Upper lobe of right lung (tissue), 1 donor: ENCODE data around the gene BCL2L15. TPM values are rescaled to one million over a fixed set of nuclear protein-coding genes. Genes with fewer than 3 reads are reported as not detected.
A peak's percentile ranks its signal among the peaks of the same experiment; 100 is the strongest.

Experiments
- ATAC-seq: fragments of 200-7000 bp; cut with Tn5 transposase; one replicate; pipeline ENCODE4 v1.9.1; 2020; ENCODE audit warnings: mild to moderate bottlenecking, moderate library complexity
- DNase-seq: peaks from one replicate; pipeline ENCODE4 v3.0.0-alpha.2; 2020
- H3K27ac ChIP-seq: fragments of 200-600 bp; one replicate; pipeline ENCODE4 v1.8.0; 2022
- H3K27me3 ChIP-seq: fragments of 200-600 bp; one replicate; pipeline ENCODE4 v1.8.0; 2022; ENCODE audit warnings: mild to moderate bottlenecking
- H3K36me3 ChIP-seq: fragments of 200-600 bp; one replicate; pipeline ENCODE4 v1.8.0; 2022
- H3K4me1 ChIP-seq: fragments of 200-600 bp; one replicate; pipeline ENCODE4 v1.8.0; 2022
- H3K4me3 ChIP-seq: fragments of 200-600 bp; one replicate; pipeline ENCODE4 v1.8.0; 2022; ENCODE audit warnings: mild to moderate bottlenecking
- H3K9me3 ChIP-seq: fragments of 200-600 bp; one replicate; pipeline ENCODE4 v1.8.0; 2022
- intact Hi-C: fragments of 100-400 bp; cut with DNase I; formaldehyde crosslinking; loops from one replicate; pipeline ENCODE4 v1.11.0; 2022
- total RNA-seq: library from RNA; stranded (reverse); fragmentation: NEBNext Ultra II Directional; extraction: Animal tissue kit (Norgen Biotek cat#: 25700); gene quantifications from one replicate; pipeline ENCODE4 v1.2.1, GENCODE V29; 2021
- TF ChIP-seq, protein P1 (sequence below): fragments of 200-600 bp; IDR thresholded peaks from one replicate; pipeline ENCODE4 v1.8.0; 2022; ENCODE audit warnings: antibody characterized with exemption
- donor health status: DM: no; HTN: yes; CAD: no; lungs with severe emphysema.

The BCL2L15 gene
- total RNA-seq, 1 donor from 2014 or later, result 1.8 TPM

- DNase-seq (no peak), ATAC-seq (no peak)
- intact Hi-C loops, result no loop called here
- Histone ChIP-seq H3K4me3 (no peak overlapping the region), H3K36me3 (no peaks in the 10 kb centered on the region), H3K9me3 (no peaks in the 10 kb centered on the region), H3K27me3 (no peaks in the 10 kb centered on the region), H3K27ac (no peak overlapping the region), H3K4me1 (peaks cover 22% of the 10 kb centered on the region)
- TF ChIP-seq, protein P1, sequence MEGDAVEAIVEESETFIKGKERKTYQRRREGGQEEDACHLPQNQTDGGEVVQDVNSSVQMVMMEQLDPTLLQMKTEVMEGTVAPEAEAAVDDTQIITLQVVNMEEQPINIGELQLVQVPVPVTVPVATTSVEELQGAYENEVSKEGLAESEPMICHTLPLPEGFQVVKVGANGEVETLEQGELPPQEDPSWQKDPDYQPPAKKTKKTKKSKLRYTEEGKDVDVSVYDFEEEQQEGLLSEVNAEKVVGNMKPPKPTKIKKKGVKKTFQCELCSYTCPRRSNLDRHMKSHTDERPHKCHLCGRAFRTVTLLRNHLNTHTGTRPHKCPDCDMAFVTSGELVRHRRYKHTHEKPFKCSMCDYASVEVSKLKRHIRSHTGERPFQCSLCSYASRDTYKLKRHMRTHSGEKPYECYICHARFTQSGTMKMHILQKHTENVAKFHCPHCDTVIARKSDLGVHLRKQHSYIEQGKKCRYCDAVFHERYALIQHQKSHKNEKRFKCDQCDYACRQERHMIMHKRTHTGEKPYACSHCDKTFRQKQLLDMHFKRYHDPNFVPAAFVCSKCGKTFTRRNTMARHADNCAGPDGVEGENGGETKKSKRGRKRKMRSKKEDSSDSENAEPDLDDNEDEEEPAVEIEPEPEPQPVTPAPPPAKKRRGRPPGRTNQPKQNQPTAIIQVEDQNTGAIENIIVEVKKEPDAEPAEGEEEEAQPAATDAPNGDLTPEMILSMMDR, result no peak
These were observed 11.7 kb downstream of the BCL2L15 start for GRCh38 chr1:113875714-113876113.

- Histone ChIP-seq H3K4me3 (no peak overlapping the region), H3K27me3 (no peaks in the 10 kb centered on the region), H3K27ac (no peak overlapping the region), H3K4me1 (peaks cover 22% of the 10 kb centered on the region), H3K36me3 (no peaks in the 10 kb centered on the region), H3K9me3 (no peaks in the 10 kb centered on the region)
- ATAC-seq (peak; percentile 46), DNase-seq (no peak)
- TF ChIP-seq, protein P1, result no peak
- intact Hi-C loops, result no loop called here
These were observed 13.1 kb downstream of the BCL2L15 start for GRCh38 chr1:113874012-113874879.

DNA sequence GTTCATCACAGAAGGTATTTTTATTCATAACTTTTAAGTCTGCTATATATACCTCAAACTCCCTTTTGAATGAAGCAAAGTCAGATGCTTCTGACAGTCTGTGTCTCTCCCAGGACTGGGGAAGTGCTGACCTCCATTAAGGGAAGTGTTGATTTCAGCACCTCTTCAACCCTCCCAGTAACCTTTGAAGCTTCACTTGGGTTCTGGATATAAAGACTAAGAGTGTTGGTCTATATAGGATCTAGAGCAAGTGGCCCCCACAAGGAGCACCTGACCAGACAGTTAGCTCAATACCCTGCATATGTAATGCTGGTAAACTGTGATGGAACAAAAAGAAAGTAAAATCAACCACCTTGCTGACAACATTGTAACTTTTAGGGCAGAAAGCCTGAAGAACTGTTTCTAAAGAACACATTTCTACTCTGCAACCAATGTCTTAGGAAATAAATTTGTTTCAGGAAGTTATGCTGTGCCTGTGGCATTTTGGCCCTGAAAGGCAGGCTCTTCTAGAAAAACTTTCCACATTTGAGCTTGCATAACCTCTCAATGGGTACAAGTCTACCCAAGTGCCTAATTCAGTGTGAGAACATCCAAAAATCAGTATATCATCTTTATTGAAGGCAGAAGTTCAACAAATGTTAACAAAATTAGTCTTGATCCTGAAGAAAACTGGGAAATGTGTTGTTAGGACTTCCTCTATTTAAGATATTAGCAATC, 15.0 kb downstream of the BCL2L15 start:
- H3K4me3 ChIP-seq, result peak overlapping the region; percentile 40
- H3K27me3 ChIP-seq, result no peaks in the 10 kb centered on the region
- peaks cover 22% of the 10 kb centered on the region for H3K4me1 ChIP-seq
- H3K9me3 ChIP-seq, result no peaks in the 10 kb centered on the region
- peak overlapping the region; percentile 75 for H3K27ac ChIP-seq
- intact Hi-C loops, result no loop called here
- ATAC-seq (peak; percentile 67), DNase-seq (no peak)
- TF ChIP-seq, protein P1, result no peak
- no peaks in the 10 kb centered on the region for H3K36me3 ChIP-seq

- Histone ChIP-seq H3K9me3 (no peaks in the 10 kb centered on the region), H3K36me3 (no peaks in the 10 kb centered on the region), H3K27ac (peak within 1 kb of the TSS; percentile 75), H3K4me1 (peaks cover 22% of the 10 kb centered on the region), H3K4me3 (peak within 1 kb of the TSS; percentile 40), H3K27me3 (no peaks in the 10 kb centered on the region)
- ATAC-seq (peak; percentile 96), DNase-seq (peak; percentile 68)
- intact Hi-C loops, result no loop called here
- TF ChIP-seq, protein P1, result no peak
These were observed 15.7 kb downstream of the BCL2L15 start, which contains the start of gene PTPN22 for GRCh38 chr1:113871597-113872113. TSS of gene PTPN22 (minus strand) at chr1:113871712.

- Histone ChIP-seq H3K27me3 (no peaks in the 10 kb centered on the region), H3K9me3 (no peaks in the 10 kb centered on the region), H3K4me1 (peaks cover 22% of the 10 kb centered on the region), H3K36me3 (no peaks in the 10 kb centered on the region), H3K27ac (peak overlapping the region; percentile 75), H3K4me3 (peak overlapping the region; percentile 40)
- no peak for ATAC-seq
- no peak for DNase-seq
- TF ChIP-seq, protein P1, result no peak
- intact Hi-C loops, result no loop called here
These were observed 16.6 kb downstream of the BCL2L15 start for GRCh38 chr1:113870778-113871177.
